ENCODE measurements around the gene LCOR. TPM values are rescaled to one million over a fixed set of nuclear protein-coding genes. Genes with fewer than 3 reads are reported as not detected.

The LCOR gene
- total and polyA plus RNA-seq, 2 of the 13 experiments (the other 11 are each of a cell fraction or from before 2014, with no cell fraction given), result 12.4 to 23.7 TPM

- no peak for TF ChIP-seq THAP8 (CRISPR knock-in tag; IDR thresholded peaks at IDR 0.05; ENCODE audit: borderline replicate concordance)
- TF ChIP-seq, protein P1, sequence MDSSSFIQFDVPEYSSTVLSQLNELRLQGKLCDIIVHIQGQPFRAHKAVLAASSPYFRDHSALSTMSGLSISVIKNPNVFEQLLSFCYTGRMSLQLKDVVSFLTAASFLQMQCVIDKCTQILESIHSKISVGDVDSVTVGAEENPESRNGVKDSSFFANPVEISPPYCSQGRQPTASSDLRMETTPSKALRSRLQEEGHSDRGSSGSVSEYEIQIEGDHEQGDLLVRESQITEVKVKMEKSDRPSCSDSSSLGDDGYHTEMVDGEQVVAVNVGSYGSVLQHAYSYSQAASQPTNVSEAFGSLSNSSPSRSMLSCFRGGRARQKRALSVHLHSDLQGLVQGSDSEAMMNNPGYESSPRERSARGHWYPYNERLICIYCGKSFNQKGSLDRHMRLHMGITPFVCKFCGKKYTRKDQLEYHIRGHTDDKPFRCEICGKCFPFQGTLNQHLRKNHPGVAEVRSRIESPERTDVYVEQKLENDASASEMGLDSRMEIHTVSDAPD (CRISPR knock-in tag; IDR thresholded peaks at IDR 0.05), result no peak
- no peak for TF ChIP-seq CREBL2 (CRISPR knock-in tag; IDR thresholded peaks at IDR 0.05; ENCODE audit: borderline replicate concordance)
- TF ChIP-seq ZNF317 (CRISPR knock-in tag; IDR thresholded peaks at IDR 0.05), result peak; percentile 80
- peak; percentile 92 for TF ChIP-seq HNF4A (CRISPR knock-in tag; IDR thresholded peaks at IDR 0.05)
- TF ChIP-seq NFIB (CRISPR knock-in tag; IDR thresholded peaks at IDR 0.05; ENCODE audit: borderline replicate concordance), result no peak
- no peak for TF ChIP-seq GRHL1 (CRISPR knock-in tag; conservative IDR thresholded peaks at IDR 0.05)
- no peak for TF ChIP-seq KDM5B (CRISPR knock-in tag; IDR thresholded peaks at IDR 0.05; ENCODE audit: borderline replicate concordance)
- TF ChIP-seq NCOA1 (CRISPR knock-in tag; IDR thresholded peaks at IDR 0.05), result no peak
- no peak for TF ChIP-seq NFE2L2 (IDR thresholded peaks at IDR 0.05; ENCODE audit: low read length)
- peak; percentile 99 for TF ChIP-seq RXRB (CRISPR knock-in tag; IDR thresholded peaks at IDR 0.05; ENCODE audit: borderline replicate concordance)
- TF ChIP-seq ZNF75D (CRISPR knock-in tag; IDR thresholded peaks at IDR 0.05; ENCODE audit: borderline replicate concordance), result no peak
- TF ChIP-seq ZNF605 (CRISPR knock-in tag; IDR thresholded peaks at IDR 0.05), result no peak; the same call in 1 of the 2 replicates
- peak; percentile 55; the same call in 1 of the 2 replicates for TF ChIP-seq ZFP90 (CRISPR knock-in tag; IDR thresholded peaks at IDR 0.05; ENCODE audit: borderline replicate concordance)
- TF ChIP-seq, protein P2, sequence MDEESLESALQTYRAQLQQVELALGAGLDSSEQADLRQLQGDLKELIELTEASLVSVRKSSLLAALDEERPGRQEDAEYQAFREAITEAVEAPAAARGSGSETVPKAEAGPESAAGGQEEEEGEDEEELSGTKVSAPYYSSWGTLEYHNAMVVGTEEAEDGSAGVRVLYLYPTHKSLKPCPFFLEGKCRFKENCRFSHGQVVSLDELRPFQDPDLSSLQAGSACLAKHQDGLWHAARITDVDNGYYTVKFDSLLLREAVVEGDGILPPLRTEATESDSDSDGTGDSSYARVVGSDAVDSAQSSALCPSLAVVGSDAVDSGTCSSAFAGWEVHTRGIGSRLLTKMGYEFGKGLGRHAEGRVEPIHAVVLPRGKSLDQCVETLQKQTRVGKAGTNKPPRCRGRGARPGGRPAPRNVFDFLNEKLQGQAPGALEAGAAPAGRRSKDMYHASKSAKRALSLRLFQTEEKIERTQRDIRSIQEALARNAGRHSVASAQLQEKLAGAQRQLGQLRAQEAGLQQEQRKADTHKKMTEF (CRISPR knock-in tag; IDR thresholded peaks at IDR 0.05), result peak; percentile 95
- peak; percentile 89 for TF ChIP-seq TBX2 (CRISPR knock-in tag; IDR thresholded peaks at IDR 0.05; ENCODE audit: borderline replicate concordance)
- TF ChIP-seq ZBTB7A (CRISPR knock-in tag; IDR thresholded peaks at IDR 0.05), result no peak
- no peak for TF ChIP-seq AKNA (CRISPR knock-in tag; IDR thresholded peaks at IDR 0.05; ENCODE audit: borderline replicate concordance)
Measured at GRCh38 chr10:96842896-96843723, 11.0 kb downstream of the LCOR start (continued).
